ENCODE results near the gene OR2AE1.
"Not testable (repeated sequence)": the region's sequence is repeated elsewhere in the genome, so short reads cannot be mapped to it uniquely, and the experiment has no call there.

The OR2AE1 gene

GRCh38 chr7:99876933-99877332, at the start of gene OR2AE1:
Gene OR2AE1, minus strand, starts transcription at chr7:99877033. Its CDS starts 0 bp downstream, at chr7:99877033.
- no peak for DNase-seq (ENCODE audit: low read depth)

DNA sequence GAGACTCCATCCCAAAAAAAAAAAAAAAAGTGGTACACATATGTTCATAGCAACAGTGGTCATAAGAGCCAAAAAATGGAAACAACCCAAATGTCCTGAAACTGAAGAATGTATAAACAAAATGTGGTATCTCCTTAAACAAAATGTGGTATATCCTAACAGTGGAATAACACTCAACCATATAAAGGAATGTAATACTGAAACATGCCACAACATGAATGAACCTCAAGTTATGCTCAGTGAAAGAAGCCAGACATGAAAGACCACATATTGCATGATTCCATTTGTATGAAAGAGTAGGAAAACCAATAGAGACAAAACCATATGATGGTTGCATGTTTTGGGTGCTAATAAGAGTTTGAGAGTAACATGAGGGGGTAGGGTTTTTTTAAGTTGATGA, 49.5 kb upstream of the OR2AE1 start:
- no peak for DNase-seq (ENCODE audit: low read depth)

DNA sequence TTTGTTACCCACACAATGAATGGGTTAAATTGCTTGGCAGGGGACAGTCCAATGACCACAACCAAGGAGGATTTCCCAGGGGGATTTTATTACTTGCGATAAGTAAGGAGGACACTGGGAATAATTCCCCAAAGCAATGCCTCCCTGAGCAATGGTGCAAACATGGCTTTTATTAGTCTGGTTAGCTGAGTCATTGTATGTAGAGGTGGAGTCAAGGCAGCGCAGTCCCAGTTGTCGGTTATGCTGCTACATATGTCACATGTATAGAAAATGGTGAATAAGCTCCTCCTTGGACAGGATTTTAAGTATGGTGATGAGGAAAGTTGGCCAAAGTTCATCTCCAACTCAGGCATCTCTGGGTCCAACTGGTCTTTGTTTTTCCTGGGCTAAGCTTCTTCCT, 46.4 kb upstream of the OR2AE1 start:
- no peak for DNase-seq (ENCODE audit: low read depth)

DNA sequence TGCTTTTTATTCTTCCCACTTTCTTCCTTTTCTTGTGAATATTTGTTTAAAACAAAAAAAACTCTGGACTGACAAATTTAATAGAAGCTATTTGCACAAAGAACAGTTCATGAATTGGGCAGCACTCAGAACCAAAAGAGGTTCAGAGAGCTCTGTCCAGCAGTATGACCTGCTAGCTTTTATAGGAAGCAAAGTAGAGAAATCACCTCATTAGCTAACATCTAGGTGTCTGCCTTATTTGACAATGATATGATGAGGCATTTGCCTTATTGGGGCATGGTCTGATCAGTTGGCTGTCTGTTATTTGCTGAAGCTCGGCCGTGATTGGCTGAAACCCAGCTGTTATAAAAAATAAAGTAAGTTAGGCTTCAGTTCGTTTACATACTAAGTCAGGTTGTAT, 43.3 kb upstream of the OR2AE1 start:
- no peak for DNase-seq (ENCODE audit: low read depth)

DNA sequence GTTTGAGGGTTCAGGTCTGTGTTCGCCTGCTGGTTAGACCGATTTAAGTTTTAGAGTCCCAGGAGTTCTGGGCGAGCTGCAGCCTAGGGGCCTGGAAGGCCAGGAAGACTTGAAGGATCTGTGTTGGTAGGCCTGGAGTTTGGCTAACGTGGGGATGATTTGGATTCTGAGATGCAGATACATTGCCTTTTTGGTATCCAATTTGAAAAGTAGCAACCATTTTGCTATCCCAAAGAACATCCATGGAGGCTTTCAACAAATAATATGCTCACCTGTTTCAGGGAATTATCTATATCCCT, 42.9 kb upstream of the OR2AE1 start:
- no peak for DNase-seq (ENCODE audit: low read depth)

GRCh38 chr7:99918959-99919813, 42.4 kb upstream of the OR2AE1 start, which contains the start of gene TRIM4:
Gene TRIM4, minus strand, starts transcription at chr7:99919530. Its CDS starts 129 bp downstream, at chr7:99919401.
- peak; percentile 81 for DNase-seq (ENCODE audit: low read depth)

DNA sequence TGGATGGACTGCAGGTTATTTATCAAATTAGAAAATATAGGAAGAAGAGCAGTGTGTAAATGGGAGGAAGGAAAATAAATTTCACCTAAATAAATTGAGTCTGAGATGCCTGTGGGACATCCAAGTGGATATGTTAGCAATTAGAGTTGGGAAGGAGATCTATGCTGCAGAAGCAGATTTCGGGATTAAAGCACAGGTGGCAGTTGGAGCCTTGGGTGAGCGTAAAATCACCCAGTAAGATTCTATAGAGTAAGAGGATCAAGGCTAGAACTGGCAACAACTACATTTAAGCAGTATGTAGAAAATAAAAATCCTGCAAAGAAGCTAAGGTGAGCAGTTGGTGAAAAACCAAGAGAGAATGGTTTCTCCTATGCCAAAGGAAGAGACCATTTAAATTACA, 34.1 kb upstream of the OR2AE1 start:
- no peak for DNase-seq (ENCODE audit: low read depth)

GRCh38 chr7:99901581-99901980, 24.7 kb upstream of the OR2AE1 start:
- DNase-seq (ENCODE audit: low read depth), result no peak

- DNase-seq (ENCODE audit: low read depth), result no peak
Measured at GRCh38 chr7:99899830-99900519, 23.1 kb upstream of the OR2AE1 start.

- no peak for DNase-seq (ENCODE audit: low read depth)
Measured at GRCh38 chr7:99898836-99899235, 22.0 kb upstream of the OR2AE1 start.

DNA sequence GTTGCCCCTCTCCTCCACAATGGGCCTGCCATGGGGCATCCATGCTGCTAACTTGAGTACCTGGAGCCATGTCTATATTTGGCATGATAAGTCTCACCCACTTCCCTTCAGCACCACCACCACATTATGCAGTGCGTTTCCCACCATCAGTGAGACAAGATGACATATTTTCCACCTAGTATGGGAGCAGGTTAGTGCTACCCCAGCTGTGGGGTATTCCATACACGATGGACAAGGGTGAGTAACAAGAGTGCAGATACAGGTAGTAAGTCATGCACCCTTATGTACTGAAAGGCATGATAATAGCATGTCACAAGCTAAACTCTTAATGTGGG, 21.2 kb upstream of the OR2AE1 start:
- DNase-seq (ENCODE audit: low read depth), result no peak

GRCh38 chr7:99897322-99898022, 20.6 kb upstream of the OR2AE1 start:
- no peak for DNase-seq (ENCODE audit: low read depth)

DNA sequence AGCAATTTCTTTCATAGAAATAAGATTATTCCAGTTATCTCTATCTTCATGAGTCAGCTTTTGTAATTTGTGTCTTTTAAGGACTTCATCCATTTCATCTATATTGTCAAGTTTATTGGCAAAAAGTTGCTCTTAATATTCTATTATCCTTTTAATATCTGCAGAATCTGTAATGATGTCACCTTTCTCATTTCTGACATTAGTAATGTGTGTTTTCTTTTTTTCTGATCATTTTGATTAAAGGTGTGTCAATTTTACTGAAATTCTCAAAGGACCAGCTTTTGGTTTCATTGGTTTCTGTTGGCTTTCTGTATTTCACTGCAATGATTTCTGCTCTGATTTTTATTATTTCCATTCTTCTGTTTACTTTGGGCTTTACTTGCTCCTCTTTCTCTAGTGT, 17.9 kb upstream of the OR2AE1 start:
- no peak for DNase-seq (ENCODE audit: low read depth)

DNA sequence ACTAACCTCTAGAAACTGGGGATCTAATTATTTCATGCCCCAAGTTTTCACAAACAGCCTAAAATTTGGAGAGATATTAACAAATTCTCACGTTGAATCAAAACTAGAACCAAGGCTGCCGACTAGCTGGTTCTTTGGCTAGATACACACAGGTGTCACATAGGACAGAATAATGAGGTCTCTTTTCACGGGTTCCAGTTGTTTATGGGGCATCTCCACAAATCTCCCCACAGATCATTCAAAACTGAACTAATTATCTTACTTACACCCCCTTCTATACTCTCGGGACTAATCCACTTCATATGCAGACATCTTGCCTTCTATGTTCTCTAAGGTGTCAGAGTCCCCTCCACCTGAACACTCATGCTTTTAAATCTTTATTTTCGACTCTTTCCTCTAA, 16.4 kb upstream of the OR2AE1 start:
- DNase-seq (ENCODE audit: low read depth), result no peak

GRCh38 chr7:99890348-99890747, 13.5 kb upstream of the OR2AE1 start:
- DNase-seq (ENCODE audit: low read depth), result not testable (repeated sequence)

- DNase-seq (ENCODE audit: low read depth), result not testable (repeated sequence)
Measured at GRCh38 chr7:99888366-99888765, 11.5 kb upstream of the OR2AE1 start.

DNA sequence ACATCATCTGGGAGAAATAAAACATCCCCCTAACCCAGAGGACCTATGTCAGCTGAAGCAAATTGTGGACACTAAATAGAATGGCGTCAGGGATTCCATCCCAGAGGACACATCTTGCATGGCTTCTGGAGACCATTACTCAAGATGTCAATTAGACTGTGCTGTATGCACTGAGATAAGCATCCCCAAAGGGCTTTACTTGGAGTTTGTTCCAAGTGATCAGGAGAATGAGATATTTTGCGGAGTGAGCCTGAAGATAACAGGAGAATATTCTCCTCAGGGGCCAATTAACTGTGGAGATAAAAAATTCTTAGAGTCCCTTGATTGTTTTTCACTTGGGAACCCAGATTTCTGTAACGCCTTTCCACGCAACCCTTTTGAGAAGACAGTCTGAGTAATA, 4.5 kb upstream of the OR2AE1 start:
- DNase-seq (ENCODE audit: low read depth), result no peak

GRCh38 chr7:99876491-99876890, 342 bp downstream of the OR2AE1 start:
- no peak for DNase-seq (ENCODE audit: low read depth)

DNA sequence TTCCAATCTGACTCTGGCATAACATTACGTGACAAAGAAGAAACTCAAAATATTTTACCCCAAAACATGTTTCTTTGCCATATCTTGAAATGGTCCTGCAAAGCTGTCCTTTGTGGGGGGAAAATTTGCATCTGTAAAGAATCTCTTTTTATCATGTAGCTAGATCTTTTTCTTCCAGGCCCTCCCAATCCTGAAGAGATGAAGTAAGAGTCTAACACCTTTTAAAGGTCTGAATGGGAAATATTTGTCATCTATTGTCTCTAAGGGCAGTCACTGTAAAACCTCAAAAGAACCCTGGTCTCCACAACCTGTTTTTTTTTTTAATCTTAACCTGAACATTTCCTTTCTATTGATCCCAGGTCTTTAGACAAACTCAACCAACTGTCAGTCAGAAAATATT, 8.6 kb downstream of the OR2AE1 start:
- DNase-seq (ENCODE audit: low read depth), result no peak

DNA sequence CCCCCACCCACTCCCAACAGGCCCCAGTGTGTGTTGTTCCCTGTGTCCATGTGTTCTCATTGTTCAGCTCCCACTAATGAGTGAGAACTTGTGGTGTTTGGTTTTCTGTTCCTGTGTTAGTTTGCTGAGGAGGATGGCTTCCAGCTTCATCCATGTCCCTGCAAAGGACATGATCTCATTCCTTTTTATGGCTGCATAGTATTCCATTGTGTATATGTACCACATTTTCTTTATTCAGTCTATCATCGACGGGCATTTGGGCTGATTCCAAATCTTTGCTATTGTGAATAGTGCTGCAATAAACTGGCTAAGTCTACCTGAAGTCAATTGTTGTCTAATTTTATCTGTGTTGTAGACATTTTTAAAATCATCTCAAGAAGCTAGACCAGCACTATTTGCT, 9.4 kb downstream of the OR2AE1 start:
- not testable (repeated sequence) for DNase-seq (ENCODE audit: low read depth)

DNA sequence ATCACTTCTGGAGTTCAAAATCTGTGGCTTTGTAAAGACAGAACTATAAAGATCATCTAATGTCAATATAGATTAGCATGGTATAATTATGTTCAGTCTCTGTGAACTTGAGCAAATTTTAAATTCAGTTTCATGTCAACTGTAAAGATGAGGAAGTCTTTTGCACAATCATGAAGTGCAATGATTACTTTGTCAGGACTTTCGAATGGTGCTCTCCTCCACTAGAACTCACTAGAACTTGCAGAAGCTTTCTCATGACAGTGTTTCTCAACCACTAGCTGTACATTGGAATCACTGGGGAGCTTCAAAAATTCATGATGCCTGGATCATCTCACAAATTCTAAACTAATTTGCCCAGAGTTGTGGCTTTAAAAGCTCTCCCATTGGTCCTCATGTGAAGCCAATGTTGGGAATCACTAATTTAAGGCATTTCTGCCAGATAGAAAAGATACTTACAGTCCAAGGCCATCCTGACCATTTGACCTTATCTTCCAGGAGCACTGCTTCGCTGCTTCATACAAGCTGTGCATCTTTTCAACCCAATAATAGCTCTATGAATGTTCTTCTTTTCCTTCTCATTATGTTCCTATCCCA, 12.9 kb downstream of the OR2AE1 start:
- DNase-seq (ENCODE audit: low read depth), result no peak

- DNase-seq (ENCODE audit: low read depth), result no peak
Measured at GRCh38 chr7:99860281-99861127, 16.3 kb downstream of the OR2AE1 start.

Data from activated T-cell treated with anti-CD3 and anti-CD28 coated beads for 1 hour (primary cell).